ENCODE data around the gene MACROH2A2.
"Not testable (repeated sequence)": the region's sequence is repeated elsewhere in the genome, so short reads cannot be mapped to it uniquely, and the experiment has no call there.

The MACROH2A2 gene

GRCh38 chr10:70132098-70133029, 79.7 kb downstream of the MACROH2A2 start, which contains the start of gene AIFM2:
AIFM2 (minus strand) TSS chr10:70132825; CDS start chr10:70124084, 8,741 bp downstream.
- DNase-seq, result no peak

- no peak for DNase-seq
These were observed 82.4 kb downstream of the MACROH2A2 start for GRCh38 chr10:70135046-70135445.

GRCh38 chr10:70135684-70136083, 83.0 kb downstream of the MACROH2A2 start:
- DNase-seq, result no peak

- DNase-seq, result no peak
These were observed 84.5 kb downstream of the MACROH2A2 start for GRCh38 chr10:70137135-70137534.

GRCh38 chr10:70137927-70138883, 85.6 kb downstream of the MACROH2A2 start:
- DNase-seq, result peak in 1 of 2 experiments; percentile 1

- DNase-seq, result no peak
These were observed 86.7 kb downstream of the MACROH2A2 start for GRCh38 chr10:70139151-70139996.

GRCh38 chr10:70139997-70140250, 87.3 kb downstream of the MACROH2A2 start:
- no peak for DNase-seq

- DNase-seq, result no peak
These were observed 87.7 kb downstream of the MACROH2A2 start for GRCh38 chr10:70140297-70140696.

GRCh38 chr10:70142555-70142954, 89.9 kb downstream of the MACROH2A2 start:
- DNase-seq, result no peak

GRCh38 chr10:70144372-70145110, 91.9 kb downstream of the MACROH2A2 start:
- DNase-seq, result no peak

- no peak for DNase-seq
These were observed 92.6 kb downstream of the MACROH2A2 start for GRCh38 chr10:70145166-70145665.

- DNase-seq, result no peak
These were observed 93.2 kb downstream of the MACROH2A2 start for GRCh38 chr10:70145666-70146488.

GRCh38 chr10:70146489-70147258, 94.0 kb downstream of the MACROH2A2 start, which contains the start of gene TYSND1:
TYSND1 (minus strand) TSS chr10:70146700; CDS start chr10:70146586, 114 bp downstream.
- DNase-seq, result peak; percentile 78 to 97

GRCh38 chr10:70147259-70147625, 94.6 kb downstream of the MACROH2A2 start:
- DNase-seq, result no peak

- no peak for DNase-seq
These were observed 95.9 kb downstream of the MACROH2A2 start for GRCh38 chr10:70148516-70148915.

GRCh38 chr10:70155255-70155838, 102.7 kb downstream of the MACROH2A2 start:
- DNase-seq, result no peak

- DNase-seq, result no peak
These were observed 105.5 kb downstream of the MACROH2A2 start for GRCh38 chr10:70158113-70158512.

GRCh38 chr10:70159366-70159765, 106.7 kb downstream of the MACROH2A2 start:
- not testable (repeated sequence) for DNase-seq

GRCh38 chr10:70160798-70161197, 108.2 kb downstream of the MACROH2A2 start:
- DNase-seq, result no peak

Data from cerebellar nuclear complex (tissue), 1 donor.